Measurements from ENCODE around the gene ADAMTS9.

DNA sequence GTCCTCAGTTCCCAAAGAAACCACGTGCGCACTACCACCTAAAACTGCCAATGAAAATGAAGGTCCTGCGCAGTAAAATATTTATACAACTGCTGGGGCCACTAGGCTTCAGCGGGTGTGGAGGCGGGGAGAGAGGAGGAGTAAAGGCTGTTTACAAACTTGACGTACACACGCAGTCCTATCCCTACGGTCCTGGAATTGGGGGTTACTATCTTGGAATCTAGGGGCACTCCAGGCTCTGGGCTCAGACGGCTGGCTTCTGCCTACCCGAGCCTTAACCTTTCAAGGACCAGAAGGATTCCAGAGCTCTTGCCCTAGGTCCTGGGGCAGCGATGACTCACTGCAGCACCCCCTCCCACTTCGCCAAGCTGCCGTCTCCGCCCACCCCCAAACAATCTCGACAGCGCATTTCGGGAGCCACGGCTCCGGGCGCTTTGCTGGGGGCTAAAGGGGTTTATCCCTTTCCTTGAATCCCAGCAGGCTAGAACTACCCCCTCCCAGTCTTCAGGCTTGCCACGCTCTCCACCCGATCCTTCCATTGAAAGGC, 3.0 kb downstream of the ADAMTS9 start:
- TF ChIP-seq EP300 (IDR thresholded peaks at IDR 0.05; ENCODE audit: low read depth) (no peak), POLR2A (IDR thresholded peaks at IDR 0.05) (peak; percentile 54), POLR2AphosphoS5 (IDR thresholded peaks at IDR 0.05) (peak; percentile 62 to 82 (median 67))
- TF ChIP-seq, protein P1, sequence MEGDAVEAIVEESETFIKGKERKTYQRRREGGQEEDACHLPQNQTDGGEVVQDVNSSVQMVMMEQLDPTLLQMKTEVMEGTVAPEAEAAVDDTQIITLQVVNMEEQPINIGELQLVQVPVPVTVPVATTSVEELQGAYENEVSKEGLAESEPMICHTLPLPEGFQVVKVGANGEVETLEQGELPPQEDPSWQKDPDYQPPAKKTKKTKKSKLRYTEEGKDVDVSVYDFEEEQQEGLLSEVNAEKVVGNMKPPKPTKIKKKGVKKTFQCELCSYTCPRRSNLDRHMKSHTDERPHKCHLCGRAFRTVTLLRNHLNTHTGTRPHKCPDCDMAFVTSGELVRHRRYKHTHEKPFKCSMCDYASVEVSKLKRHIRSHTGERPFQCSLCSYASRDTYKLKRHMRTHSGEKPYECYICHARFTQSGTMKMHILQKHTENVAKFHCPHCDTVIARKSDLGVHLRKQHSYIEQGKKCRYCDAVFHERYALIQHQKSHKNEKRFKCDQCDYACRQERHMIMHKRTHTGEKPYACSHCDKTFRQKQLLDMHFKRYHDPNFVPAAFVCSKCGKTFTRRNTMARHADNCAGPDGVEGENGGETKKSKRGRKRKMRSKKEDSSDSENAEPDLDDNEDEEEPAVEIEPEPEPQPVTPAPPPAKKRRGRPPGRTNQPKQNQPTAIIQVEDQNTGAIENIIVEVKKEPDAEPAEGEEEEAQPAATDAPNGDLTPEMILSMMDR (IDR thresholded peaks at IDR 0.05) = no peak
